PC-9 (cell line): ENCODE data around the gene ARID3B. TPM values are rescaled to one million over a fixed set of nuclear protein-coding genes. Genes with fewer than 3 reads are reported as not detected.

Experiments used
- BruUV-seq: library from RNA; stranded (reverse); fragments of 400-500 nt; replicated peaks from 2 replicates; lab custom pipeline; 2021; lab: Mats Ljungman, UMichigan
- CTCF ChIA-PET: fragments of 300-600 bp; sonication (Branson Sonifier 250); formaldehyde crosslinking; loops from one replicate; lab custom pipeline; 2022; ENCODE audit warnings: antibody characterized with exemption; lab: Charles Lee
- POLR2A ChIA-PET: fragments of 300-600 bp; sonication (Branson Sonifier 250); formaldehyde crosslinking; loops from one replicate; lab custom pipeline; 2022; ENCODE audit warnings: antibody characterized with exemption; ENCODE audit not compliant: unreplicated experiment; lab: Charles Lee
- DNase-seq, 2 experiments: peaks; one replicate each; pipeline versions ENCODE4 v3.0.0 to v3.0.0-alpha.2; 2015 to 2022; ENCODE audit warnings: mixed read lengths in 1 of 2
- H2AFZ ChIP-seq: fragments of 200-600 bp; sonication (generic); 2 replicates; pipeline ENCODE4 v1.8.1; 2017; ENCODE audit warnings: antibody characterized with exemption
- H3F3A ChIP-seq: fragments of 200-600 bp; sonication (generic); 2 replicates; pipeline ENCODE4 v1.8.1; 2017; ENCODE audit warnings: antibody characterized with exemption, mild to moderate bottlenecking, low read depth; ENCODE audit not compliant: insufficient read depth
- H3K27ac ChIP-seq: fragments of 200-600 bp; sonication (generic); 2 replicates; pipeline ENCODE4 v1.6.1; 2016; ENCODE audit warnings: mixed run types
- H3K27me3 ChIP-seq: fragments of 200-600 bp; sonication (generic); 2 replicates; pipeline ENCODE4 v1.6.1; 2016; ENCODE audit warnings: low read depth, mixed run types; ENCODE audit not compliant: insufficient read depth
- H3K36me3 ChIP-seq: fragments of 200-600 bp; sonication (generic); 2 replicates; pipeline ENCODE4 v1.6.1; 2016; ENCODE audit warnings: low read depth, mixed run types
- H3K4me1 ChIP-seq: fragments of 200-600 bp; sonication (generic); replicated peaks from 2 replicates; pipeline ENCODE4 v1.6.1; 2016; ENCODE audit warnings: mixed run types; ENCODE audit not compliant: insufficient read depth
- H3K4me2 ChIP-seq: fragments of 200-600 bp; sonication (generic); 2 replicates; pipeline ENCODE4 v1.6.1; 2017; ENCODE audit warnings: mixed run types
- H3K4me3 ChIP-seq: fragments of 200-600 bp; sonication (generic); 2 replicates; pipeline ENCODE4 v1.6.1; 2016; ENCODE audit warnings: mixed run types
- H3K79me2 ChIP-seq: fragments of 200-600 bp; sonication (generic); 2 replicates; pipeline ENCODE4 v1.6.1; 2017; ENCODE audit warnings: low read depth, mixed run types
- H3K9me2 ChIP-seq: fragments of 200-600 bp; sonication (generic); 2 replicates; pipeline ENCODE4 v1.8.1; 2017; ENCODE audit warnings: mild to moderate bottlenecking; ENCODE audit not compliant: insufficient read depth
- H3K9me3 ChIP-seq: fragments of 200-600 bp; sonication (generic); 2 replicates; pipeline ENCODE4 v1.8.1; 2016; ENCODE audit warnings: low read depth; ENCODE audit not compliant: insufficient read depth
- H4K20me1 ChIP-seq: fragments of 200-600 bp; sonication (generic); 2 replicates; pipeline ENCODE4 v1.8.1; 2017; ENCODE audit not compliant: insufficient read depth
- CTCF ChIP-seq: fragments of 200-600 bp; sonication (generic); conservative IDR thresholded peaks from 2 replicates; pipeline ENCODE4 v1.6.1; 2017; ENCODE audit warnings: mixed run types, antibody characterized with exemption, mild to moderate bottlenecking, moderate library complexity
- EZH2 ChIP-seq: fragments of 200-600 bp; sonication (generic); IDR thresholded peaks from 2 replicates; pipeline ENCODE4 v1.8.0; 2017; ENCODE audit warnings: antibody characterized with exemption, low read depth
- intact Hi-C: fragments of 100-400 bp; cut with micrococcal nuclease; formaldehyde crosslinking; loops from one replicate; pipeline ENCODE4 v1.10.0; 2022; ENCODE audit not compliant: unreplicated experiment
- total RNA-seq: library from RNA; stranded (reverse); gene quantifications from 2 replicates; pipeline ENCODE4 v1.2.3, GENCODE V29; 2021

The ARID3B gene
- total RNA-seq, 1 experiment from 2014 or later = 9.6 TPM

GRCh38 chr15:74635228-74635627 lies 94.2 kb downstream of the ARID3B start:
- POLR2A ChIA-PET = interaction anchor here (0.7 kb wide), 1 partner anchor 133 kb away, joined by 4 read pairs; no protein-coding TSS in a partner anchor
- no TSS peak for BruUV-seq

GRCh38 chr15:74636984-74637383 lies 96.0 kb downstream of the ARID3B start:
- Histone ChIP-seq H3K27ac (no peak overlapping the region), H3K27me3 (no peaks in the 10 kb centered on the region), H4K20me1 (peaks cover 35% of the 10 kb centered on the region), H3K79me2 (peaks cover 6% of the 10 kb centered on the region; the same call in 1 of the 2 replicates), H3K4me2 (no peak overlapping the region), H3K36me3 (no peaks in the 10 kb centered on the region), H3K9me2 (no peaks in the 10 kb centered on the region), H3K4me3 (no peak overlapping the region), H2AFZ (no peak overlapping the region), H3K4me1 (peaks cover 6% of the 10 kb centered on the region), H3F3A (peaks cover 16% of the 10 kb centered on the region; the same call in 1 of the 2 replicates), H3K9me3 (no peaks in the 10 kb centered on the region)
- POLR2A ChIA-PET = no interaction called here
- no TSS peak for BruUV-seq
- no peak for TF ChIP-seq CTCF
- TF ChIP-seq EZH2 = no peak
- CTCF ChIA-PET = interaction anchor here (3.8 kb wide), 1 partner anchor 131 kb away, joined by 28 read pairs; no protein-coding TSS in a partner anchor
- intact Hi-C loops = no loop called here
- no peak for DNase-seq

More at GRCh38 chr15:74635228-74635627, 94.2 kb downstream of the ARID3B start:
- H3K4me3 ChIP-seq = no peak overlapping the region
- intact Hi-C loops = loop anchor here (1.0 to 2.0 kb wide), 2 partner anchors 134 to 316 kb away; no protein-coding TSS in a partner anchor
- H3K27me3 ChIP-seq = no peaks in the 10 kb centered on the region
- TF ChIP-seq CTCF = peak; percentile 94
- no peak for TF ChIP-seq EZH2
- CTCF ChIA-PET = interaction anchor here (0.6 to 3.8 kb wide), 4 partner anchors 43 to 383 kb away, joined by 3 to 28 read pairs (median 7); no protein-coding TSS in a partner anchor
- no peaks in the 10 kb centered on the region for H3K9me2 ChIP-seq
- peaks cover 15% of the 10 kb centered on the region; the same call in 1 of the 2 replicates for H3F3A ChIP-seq
- DNase-seq = peak in 1 of 2 experiments; percentile 58
- no peaks in the 10 kb centered on the region for H3K4me1 ChIP-seq
- H3K27ac ChIP-seq = no peak overlapping the region
- no peak overlapping the region for H2AFZ ChIP-seq
- H4K20me1 ChIP-seq = peaks cover 44% of the 10 kb centered on the region
- no peaks in the 10 kb centered on the region for H3K9me3 ChIP-seq
- H3K79me2 ChIP-seq = no peaks in the 10 kb centered on the region; the same call in 1 of the 2 replicates
- H3K36me3 ChIP-seq = no peaks in the 10 kb centered on the region
- no peak overlapping the region for H3K4me2 ChIP-seq

- Histone ChIP-seq H3K9me2 (no peaks in the 10 kb centered on the region), H3K27me3 (no peaks in the 10 kb centered on the region), H3K27ac (no peak overlapping the region), H3K4me1 (peaks cover 24% of the 10 kb centered on the region), H3K9me3 (no peaks in the 10 kb centered on the region), H3K4me2 (no peak overlapping the region), H3K79me2 (peaks cover 6% of the 10 kb centered on the region; the same call in 1 of the 2 replicates), H4K20me1 (peaks cover 15% of the 10 kb centered on the region; the same call in 1 of the 2 replicates), H3K36me3 (no peaks in the 10 kb centered on the region), H3F3A (peaks cover 29% of the 10 kb centered on the region; the same call in 1 of the 2 replicates), H3K4me3 (no peak overlapping the region), H2AFZ (no peak overlapping the region)
- DNase-seq = no peak
- no peak for TF ChIP-seq CTCF
- no peak for TF ChIP-seq EZH2
- POLR2A ChIA-PET = no interaction called here
- no TSS peak for BruUV-seq
- intact Hi-C loops = no loop called here
- CTCF ChIA-PET = interaction anchor here (0.6 kb wide), 1 partner anchor 121 kb away, joined by 5 read pairs; no protein-coding TSS in a partner anchor
Observed at GRCh38 chr15:74641151-74641550, 100.1 kb downstream of the ARID3B start.
